Motor neuron (in vitro differentiated cells): ENCODE measurements around the gene DNASE1. TPM values are rescaled to one million over a fixed set of nuclear protein-coding genes. Genes with fewer than 3 reads are reported as not detected.

Experiments
- ATAC-seq, 8 experiments: fragments of 200-7000 bp; cut with Tn5 transposase; replicated peaks in 6 of 8; 2 replicates each; pipeline ENCODE4 v1.8.0; 2021; ENCODE audit warnings: mild to moderate bottlenecking in 8 of 8, moderate library complexity in 8 of 8
- H3K27ac ChIP-seq, 2 donors: fragments of 250-450 bp; sonication (Bioruptor Pico); 2 replicates each; pipeline ENCODE4 v1.9.0; 2021; ENCODE audit warnings: antibody characterized with exemption in 2 of 2, mild to moderate bottlenecking in 2 of 2, moderate library complexity in 1 of 2
- H3K4me1 ChIP-seq, 2 donors: fragments of 250-450 bp; sonication (Bioruptor Pico); replicated peaks in 1 of 2; 2 replicates each; pipeline ENCODE4 v1.6.1; 2021; ENCODE audit warnings: antibody characterized with exemption in 2 of 2, mild to moderate bottlenecking in 2 of 2, moderate library complexity in 1 of 2
- H3K4me3 ChIP-seq, 5 donors: fragments of 250-450 bp; sonication (Bioruptor Pico); 2 replicates each; pipeline ENCODE4 v1.9.0; 2021; ENCODE audit warnings: antibody characterized with exemption in 5 of 5, mild to moderate bottlenecking in 5 of 5, moderate library complexity in 4 of 5
- WGBS, 10 experiments: fragments of 450-650 bp; shearing (Covaris generic); methylation state at CpG; one replicate each; pipeline ENCODE4 v1.0.0; 2022; 5-methylcytosine and 5-hydroxymethylcytosine counted together
- in situ Hi-C, 9 experiments: fragments of 400-800 bp; cut with MboI; loops; one replicate each; pipeline ENCODE4 v1.15.0; 2021; ENCODE audit warnings: low sequenced_read_pairs in 9 of 9, low pct_unique_long_range_greater_than_20kb in 2 of 9; ENCODE audit not compliant: unreplicated experiment in 9 of 9
- total RNA-seq, 8 experiments: library from RNA; unstranded; fragments of 300-600 nt; gene quantifications; 2 replicates each; pipeline versions ENCODE4 v1.2.3 to v1.2.4, GENCODE V29; 2022

DNASE1 gene
- total RNA-seq, 8 experiments from 2014 or later, result 10.3 to 40.8 (median 25.3) TPM

GRCh38 chr16:3675601-3676130 is 21.2 kb downstream of the DNASE1 start:
- Histone ChIP-seq H3K4me1 (no peaks in the 10 kb centered on the region), H3K4me3 (no peak overlapping the region), H3K27ac (no peak overlapping the region)
- in situ Hi-C loops, result loop anchor here in 1 of 9 experiments (25.0 kb wide), 1 partner anchor 212 kb away; the partner anchor contains the start of gene CREBBP
- WGBS, 10 experiments, result 60 to 100% (median 82%) methylated on average over 2 to 9 of the region's 24 CpGs; no CpG with 5 or more reads in 5 of the 10 experiments
- peak in 3 of 8 experiments; percentile 8 to 11 (median 10) for ATAC-seq

- Histone ChIP-seq H3K27ac (no peak overlapping the region), H3K4me3 (no peak overlapping the region), H3K4me1 (no peaks in the 10 kb centered on the region)
- 88 to 100% (median 100%) methylated on average over 1 to 4 of the region's 11 CpGs; no CpG with 5 or more reads in 5 of the 10 experiments for WGBS, 10 experiments
- in situ Hi-C loops, result loop anchor here in 1 of 9 experiments (25.0 kb wide), 1 partner anchor 209 kb away; the partner anchor contains the start of gene CREBBP
- no peak for ATAC-seq
These were observed 23.5 kb downstream of the DNASE1 start for GRCh38 chr16:3677994-3678393.

- ATAC-seq, result no peak
- in situ Hi-C loops, result loop anchor here in 1 of 9 experiments (25.0 kb wide), 1 partner anchor 206 kb away; the partner anchor contains the start of gene CREBBP
- Histone ChIP-seq H3K27ac (no peak overlapping the region), H3K4me3 (no peak overlapping the region), H3K4me1 (no peaks in the 10 kb centered on the region)
- 20 to 100% (median 93%) methylated on average over 1 to 3 of the region's 3 CpGs; no CpG with 5 or more reads in 3 of the 10 experiments for WGBS, 10 experiments
These were observed 26.7 kb downstream of the DNASE1 start for GRCh38 chr16:3681206-3681605.

- Histone ChIP-seq H3K4me3 (no peak overlapping the region), H3K4me1 (peaks cover 2 to 3% of the 10 kb centered on the region in 2 donors), H3K27ac (no peak overlapping the region)
- no peak for ATAC-seq
- WGBS, 10 experiments, result 53 to 100% (median 97%) methylated on average over 2 to 5 of the region's 7 CpGs; no CpG with 5 or more reads in 5 of the 10 experiments
- in situ Hi-C loops, result loop anchor here in 1 of 9 experiments (25.0 kb wide), 1 partner anchor 200 kb away; the partner anchor contains the start of gene CREBBP
These were observed 32.5 kb downstream of the DNASE1 start for GRCh38 chr16:3687021-3687420.

- H3K4me3 ChIP-seq, result no peak overlapping the region
- 85 to 100% (median 95%) methylated on average over 2 to 8 of the region's 9 CpGs for WGBS, 10 experiments
- H3K4me1 ChIP-seq, result peaks cover 2 to 3% of the 10 kb centered on the region in 2 donors
- H3K27ac ChIP-seq, result no peak overlapping the region
- ATAC-seq, result no peak
- in situ Hi-C loops, result loop anchor here in 1 of 9 experiments (25.0 kb wide), 1 partner anchor 200 kb away; the partner anchor contains the start of gene CREBBP
These were observed 33.3 kb downstream of the DNASE1 start for GRCh38 chr16:3687792-3688191.

- no peak for ATAC-seq
- in situ Hi-C loops, result loop anchor here in 1 of 9 experiments (25.0 kb wide), 1 partner anchor 198 kb away; the partner anchor contains the start of gene CREBBP
- Histone ChIP-seq H3K27ac (no peak overlapping the region), H3K4me1 (peaks cover 2 to 3% of the 10 kb centered on the region in 2 donors), H3K4me3 (no peak overlapping the region)
- WGBS, 10 experiments, result 40 to 98% (median 83%) methylated on average over 1 to 6 of the region's 7 CpGs; no CpG with 5 or more reads in 5 of the 10 experiments
These were observed 35.2 kb downstream of the DNASE1 start for GRCh38 chr16:3689731-3690130.

- peak overlapping the region in 1 of 5 donors; percentile 2 for H3K4me3 ChIP-seq
- peak overlapping the region in 1 of 2 donors; percentile 11 for H3K27ac ChIP-seq
- 0 to 91% (median 49%) methylated on average over 1 to 12 of the region's 18 CpGs; no CpG with 5 or more reads in 3 of the 10 experiments for WGBS, 10 experiments
- peak; percentile 88 to 98 (median 95) for ATAC-seq
- in situ Hi-C loops, result loop anchor here in 1 of 9 experiments (25.0 kb wide), 1 partner anchor 197 kb away; the partner anchor contains the start of gene CREBBP
- H3K4me1 ChIP-seq, result peaks cover 2 to 3% of the 10 kb centered on the region in 2 donors
These were observed 36.0 kb downstream of the DNASE1 start for GRCh38 chr16:3690470-3690928.

GRCh38 chr16:3690980-3691720 is 36.7 kb downstream of the DNASE1 start:
- in situ Hi-C loops, result loop anchor here in 1 of 9 experiments (25.0 kb wide), 1 partner anchor 196 kb away; the partner anchor contains the start of gene CREBBP
- Histone ChIP-seq H3K27ac (peak overlapping the region in 1 of 2 donors; percentile 11), H3K4me1 (peaks cover 2 to 3% of the 10 kb centered on the region in 2 donors), H3K4me3 (no peak overlapping the region)
- 0 to 100% (median 80%) methylated on average over 1 to 10 of the region's 19 CpGs; no CpG with 5 or more reads in 1 of the 10 experiments for WGBS, 10 experiments
- peak in 3 of 8 experiments; percentile 41 to 61 (median 58) for ATAC-seq

- in situ Hi-C loops, result loop anchor here in 1 of 9 experiments (25.0 kb wide), 1 partner anchor 196 kb away; the partner anchor contains the start of gene CREBBP
- Histone ChIP-seq H3K27ac (no peak overlapping the region), H3K4me1 (peaks cover 2 to 3% of the 10 kb centered on the region in 2 donors), H3K4me3 (no peak overlapping the region)
- no peak for ATAC-seq
- WGBS, 10 experiments, result 45 to 100% (median 95%) methylated on average over 3 to 11 of the region's 12 CpGs; no CpG with 5 or more reads in 1 of the 10 experiments
These were observed 37.3 kb downstream of the DNASE1 start for GRCh38 chr16:3691761-3692160.

GRCh38 chr16:3694051-3694450 is 39.6 kb downstream of the DNASE1 start:
- in situ Hi-C loops, result loop anchor here in 1 of 9 experiments (25.0 kb wide), 1 partner anchor 193 kb away; the partner anchor contains the start of gene CREBBP
- 85 to 100% (median 96%) methylated on average over 1 to 9 of the region's 9 CpGs; no CpG with 5 or more reads in 3 of the 10 experiments for WGBS, 10 experiments
- peak in 4 of 8 experiments; percentile 13 to 41 (median 30) for ATAC-seq

GRCh38 chr16:3695610-3696369 is 41.3 kb downstream of the DNASE1 start:
- ATAC-seq, result no peak
- WGBS, 10 experiments, result 80 to 100% (median 87%) methylated on average over 1 to 11 of the region's 19 CpGs
- in situ Hi-C loops, result loop anchor here in 1 of 9 experiments (25.0 kb wide), 1 partner anchor 192 kb away; the partner anchor contains the start of gene CREBBP
- Histone ChIP-seq H3K27ac (no peak overlapping the region), H3K4me1 (peaks cover 0 to under 1% of the 10 kb centered on the region in 2 donors), H3K4me3 (no peak overlapping the region)

More at GRCh38 chr16:3694051-3694450, 39.6 kb downstream of the DNASE1 start:
- H3K4me1 ChIP-seq, result peaks cover 2 to 3% of the 10 kb centered on the region in 2 donors
- no peak overlapping the region for H3K27ac ChIP-seq
- no peak overlapping the region for H3K4me3 ChIP-seq
